HL-60 (cell line): ENCODE measurements around the gene ZNF358.
A peak's percentile ranks its signal among the peaks of the same experiment; 100 is the strongest.

ENCODE experiments used
- DNase-seq, 2 experiments: peaks; one replicate each; pipeline ENCODE4 v3.0.0-alpha.2; 2010 to 2020; ENCODE audit warnings: low read depth in 1 of 2, low spot score in 1 of 2
- H3K27ac ChIP-seq: fragments of 250-450 bp; sonication (Bioruptor Pico); replicated peaks from 2 replicates; pipeline ENCODE4 v1.5.1; 2020; ENCODE audit warnings: mild to moderate bottlenecking, moderate library complexity
- H3K27me3 ChIP-seq: fragments of 250-450 bp; sonication (Bioruptor Pico); 2 replicates; pipeline ENCODE4 v1.5.1; 2021; ENCODE audit warnings: mild to moderate bottlenecking, moderate library complexity; ENCODE audit not compliant: insufficient read depth, poor library complexity, severe bottlenecking
- H3K4me3 ChIP-seq: replicated peaks from 2 replicates; pipeline ENCODE4 v1.5.1; 2011; ENCODE audit warnings: mild to moderate bottlenecking, control low read depth, low read length; ENCODE audit not compliant: insufficient read depth
- GABPA ChIP-seq: IDR thresholded peaks from 2 replicates; pipeline ENCODE4 v1.6.1; 2012; ENCODE audit warnings: low read depth
- POLR2AphosphoS5 ChIP-seq: IDR thresholded peaks from 2 replicates; pipeline ENCODE4 v1.6.1; 2012; ENCODE audit warnings: low read depth
- SPI1 ChIP-seq: IDR thresholded peaks from 2 replicates; pipeline ENCODE4 v1.6.1; 2012; ENCODE audit warnings: low read depth, mild to moderate bottlenecking, borderline replicate concordance
- TF ChIP-seq, protein P1 (sequence below): IDR thresholded peaks from one replicate; pipeline ENCODE4 v1.5.1; 2011; ENCODE audit warnings: low read length, control low read depth, inconsistent platforms; ENCODE audit not compliant: insufficient read depth
- TF ChIP-seq, protein P2 (sequence below): IDR thresholded peaks from 2 replicates; pipeline ENCODE4 v1.6.1; 2012; ENCODE audit warnings: low read depth; ENCODE audit not compliant: insufficient replicate concordance

Gene ZNF358

DNA sequence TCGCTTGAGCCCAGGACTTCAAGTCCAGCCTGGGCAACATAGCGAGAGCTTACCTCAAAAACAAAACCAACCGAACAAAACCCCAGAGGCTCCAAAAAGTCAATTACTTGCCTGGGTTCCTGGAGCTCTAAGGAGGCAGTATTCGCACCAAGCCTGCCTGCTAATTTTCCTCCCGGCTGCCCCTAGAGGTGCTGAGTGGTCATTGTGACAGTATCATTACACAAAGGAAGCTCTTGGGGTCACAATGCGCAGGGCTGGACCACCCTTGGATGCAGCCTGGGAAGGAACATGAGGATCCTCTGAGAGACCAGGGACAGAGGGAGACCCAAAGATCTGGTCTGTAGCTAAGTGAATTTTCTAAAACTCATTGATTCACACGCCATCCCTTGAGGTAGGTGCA lies 18.6 kb upstream of the ZNF358 start:
- Histone ChIP-seq H3K27me3 (peaks cover 6% of the 10 kb centered on the region), H3K27ac (no peak overlapping the region), H3K4me3 (no peak overlapping the region)
- TF ChIP-seq SPI1 (no peak), GABPA (no peak), POLR2AphosphoS5 (no peak)
- TF ChIP-seq, protein P1, sequence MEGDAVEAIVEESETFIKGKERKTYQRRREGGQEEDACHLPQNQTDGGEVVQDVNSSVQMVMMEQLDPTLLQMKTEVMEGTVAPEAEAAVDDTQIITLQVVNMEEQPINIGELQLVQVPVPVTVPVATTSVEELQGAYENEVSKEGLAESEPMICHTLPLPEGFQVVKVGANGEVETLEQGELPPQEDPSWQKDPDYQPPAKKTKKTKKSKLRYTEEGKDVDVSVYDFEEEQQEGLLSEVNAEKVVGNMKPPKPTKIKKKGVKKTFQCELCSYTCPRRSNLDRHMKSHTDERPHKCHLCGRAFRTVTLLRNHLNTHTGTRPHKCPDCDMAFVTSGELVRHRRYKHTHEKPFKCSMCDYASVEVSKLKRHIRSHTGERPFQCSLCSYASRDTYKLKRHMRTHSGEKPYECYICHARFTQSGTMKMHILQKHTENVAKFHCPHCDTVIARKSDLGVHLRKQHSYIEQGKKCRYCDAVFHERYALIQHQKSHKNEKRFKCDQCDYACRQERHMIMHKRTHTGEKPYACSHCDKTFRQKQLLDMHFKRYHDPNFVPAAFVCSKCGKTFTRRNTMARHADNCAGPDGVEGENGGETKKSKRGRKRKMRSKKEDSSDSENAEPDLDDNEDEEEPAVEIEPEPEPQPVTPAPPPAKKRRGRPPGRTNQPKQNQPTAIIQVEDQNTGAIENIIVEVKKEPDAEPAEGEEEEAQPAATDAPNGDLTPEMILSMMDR = peak; percentile 28
- TF ChIP-seq, protein P2, sequence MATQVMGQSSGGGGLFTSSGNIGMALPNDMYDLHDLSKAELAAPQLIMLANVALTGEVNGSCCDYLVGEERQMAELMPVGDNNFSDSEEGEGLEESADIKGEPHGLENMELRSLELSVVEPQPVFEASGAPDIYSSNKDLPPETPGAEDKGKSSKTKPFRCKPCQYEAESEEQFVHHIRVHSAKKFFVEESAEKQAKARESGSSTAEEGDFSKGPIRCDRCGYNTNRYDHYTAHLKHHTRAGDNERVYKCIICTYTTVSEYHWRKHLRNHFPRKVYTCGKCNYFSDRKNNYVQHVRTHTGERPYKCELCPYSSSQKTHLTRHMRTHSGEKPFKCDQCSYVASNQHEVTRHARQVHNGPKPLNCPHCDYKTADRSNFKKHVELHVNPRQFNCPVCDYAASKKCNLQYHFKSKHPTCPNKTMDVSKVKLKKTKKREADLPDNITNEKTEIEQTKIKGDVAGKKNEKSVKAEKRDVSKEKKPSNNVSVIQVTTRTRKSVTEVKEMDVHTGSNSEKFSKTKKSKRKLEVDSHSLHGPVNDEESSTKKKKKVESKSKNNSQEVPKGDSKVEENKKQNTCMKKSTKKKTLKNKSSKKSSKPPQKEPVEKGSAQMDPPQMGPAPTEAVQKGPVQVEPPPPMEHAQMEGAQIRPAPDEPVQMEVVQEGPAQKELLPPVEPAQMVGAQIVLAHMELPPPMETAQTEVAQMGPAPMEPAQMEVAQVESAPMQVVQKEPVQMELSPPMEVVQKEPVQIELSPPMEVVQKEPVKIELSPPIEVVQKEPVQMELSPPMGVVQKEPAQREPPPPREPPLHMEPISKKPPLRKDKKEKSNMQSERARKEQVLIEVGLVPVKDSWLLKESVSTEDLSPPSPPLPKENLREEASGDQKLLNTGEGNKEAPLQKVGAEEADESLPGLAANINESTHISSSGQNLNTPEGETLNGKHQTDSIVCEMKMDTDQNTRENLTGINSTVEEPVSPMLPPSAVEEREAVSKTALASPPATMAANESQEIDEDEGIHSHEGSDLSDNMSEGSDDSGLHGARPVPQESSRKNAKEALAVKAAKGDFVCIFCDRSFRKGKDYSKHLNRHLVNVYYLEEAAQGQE = no peak
- DNase-seq = peak in 1 of 2 experiments; percentile 47

DNA sequence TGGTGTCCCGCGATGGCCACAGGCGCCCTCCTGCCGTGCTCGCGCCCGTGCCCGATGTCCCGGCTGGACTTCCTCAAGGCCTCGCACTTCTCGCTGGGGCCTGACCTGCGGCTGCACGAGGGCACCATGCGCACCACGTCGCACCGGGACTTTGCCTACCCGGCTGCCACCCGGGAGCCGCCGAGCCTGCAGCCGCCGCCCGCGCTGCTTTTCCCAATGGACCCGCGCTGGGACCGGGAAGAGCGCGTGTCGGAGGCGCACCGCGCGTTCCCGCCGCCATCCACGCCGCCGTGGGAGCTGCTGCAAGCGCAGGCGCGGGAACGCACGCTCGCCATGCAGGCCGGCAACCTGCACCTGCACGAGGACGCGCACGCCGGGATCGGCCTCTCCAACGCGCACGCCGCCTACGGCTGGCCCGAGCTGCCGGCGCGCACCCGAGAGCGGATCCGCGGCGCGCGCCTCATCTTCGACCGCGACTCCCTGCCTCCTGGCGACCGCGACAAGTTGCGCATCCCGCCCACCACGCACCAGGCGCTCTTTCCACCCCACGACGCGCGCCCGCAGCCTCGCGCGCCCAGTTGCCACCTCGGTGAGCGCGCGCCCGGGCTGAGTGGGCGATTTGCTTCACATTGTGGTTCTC lies 15.0 kb upstream of the ZNF358 start:
- Histone ChIP-seq H3K27me3 (peaks cover 6% of the 10 kb centered on the region), H3K27ac (no peak overlapping the region), H3K4me3 (peak overlapping the region; percentile 31)
- DNase-seq = peak in 1 of 2 experiments; percentile 36
- TF ChIP-seq, protein P1 = no peak
- TF ChIP-seq, protein P2 = no peak
- no peak for TF ChIP-seq GABPA
- no peak for TF ChIP-seq SPI1
- no peak for TF ChIP-seq POLR2AphosphoS5

DNA sequence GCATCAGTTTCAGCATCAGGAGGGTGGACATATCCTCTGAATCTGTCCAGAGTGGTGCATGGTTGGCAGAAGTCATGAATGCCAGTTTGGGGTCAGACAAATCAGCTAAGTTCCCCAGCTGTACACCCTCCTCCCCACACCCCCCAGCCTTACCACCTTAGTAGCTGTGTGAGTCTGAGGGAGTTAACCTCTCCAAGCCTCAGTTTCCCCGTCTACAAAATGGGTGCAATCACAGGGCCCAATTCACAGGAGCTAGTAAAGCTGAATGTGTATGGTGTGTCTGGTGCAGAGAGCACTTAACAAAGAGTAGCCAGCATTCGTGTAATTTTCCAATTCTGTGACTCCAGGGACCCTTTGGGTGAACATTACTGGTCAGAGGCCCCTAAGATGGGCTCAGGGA lies 13.4 kb upstream of the ZNF358 start:
- TF ChIP-seq GABPA (no peak), POLR2AphosphoS5 (no peak), SPI1 (no peak)
- TF ChIP-seq, protein P2 = no peak
- TF ChIP-seq, protein P1 = no peak
- no peak overlapping the region for H3K27ac ChIP-seq
- H3K27me3 ChIP-seq = peaks cover 6% of the 10 kb centered on the region
- no peak overlapping the region for H3K4me3 ChIP-seq
- no peak for DNase-seq
